ENCODE data around the gene PAEP. TPM values are rescaled to one million over a fixed set of nuclear protein-coding genes. Genes with fewer than 3 reads are reported as not detected.
"Not testable (repeated sequence)": the region's sequence is repeated elsewhere in the genome, so short reads cannot be mapped to it uniquely, and the experiment has no call there.

PAEP gene
- total RNA-seq, 1 experiment from 2014 or later = not detected

DNA sequence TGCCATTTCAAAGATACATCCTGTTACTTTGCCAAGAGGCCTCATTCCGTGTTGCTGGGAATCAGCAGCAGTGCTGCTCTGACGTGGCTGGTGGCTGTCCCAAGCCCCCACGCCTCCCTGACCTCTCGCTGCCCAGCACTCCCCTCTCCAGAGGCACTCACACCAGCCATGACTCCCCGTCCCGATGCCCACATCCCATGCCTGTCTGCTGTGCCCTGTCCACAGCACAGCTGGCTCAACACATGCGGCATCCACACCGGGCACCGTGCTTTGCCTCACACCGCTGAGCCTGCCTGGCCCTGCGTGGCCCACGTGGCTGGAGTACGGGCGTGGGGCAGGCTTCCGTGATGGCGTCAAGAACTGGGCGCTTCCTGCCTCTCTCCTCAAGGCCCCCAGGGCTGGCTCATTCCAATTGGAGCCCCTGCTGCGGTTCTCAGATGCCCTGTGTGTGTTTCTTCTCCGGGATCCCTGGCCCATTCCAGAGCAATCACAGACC, 48.2 kb upstream of the PAEP start:
- TF ChIP-seq, protein P1, sequence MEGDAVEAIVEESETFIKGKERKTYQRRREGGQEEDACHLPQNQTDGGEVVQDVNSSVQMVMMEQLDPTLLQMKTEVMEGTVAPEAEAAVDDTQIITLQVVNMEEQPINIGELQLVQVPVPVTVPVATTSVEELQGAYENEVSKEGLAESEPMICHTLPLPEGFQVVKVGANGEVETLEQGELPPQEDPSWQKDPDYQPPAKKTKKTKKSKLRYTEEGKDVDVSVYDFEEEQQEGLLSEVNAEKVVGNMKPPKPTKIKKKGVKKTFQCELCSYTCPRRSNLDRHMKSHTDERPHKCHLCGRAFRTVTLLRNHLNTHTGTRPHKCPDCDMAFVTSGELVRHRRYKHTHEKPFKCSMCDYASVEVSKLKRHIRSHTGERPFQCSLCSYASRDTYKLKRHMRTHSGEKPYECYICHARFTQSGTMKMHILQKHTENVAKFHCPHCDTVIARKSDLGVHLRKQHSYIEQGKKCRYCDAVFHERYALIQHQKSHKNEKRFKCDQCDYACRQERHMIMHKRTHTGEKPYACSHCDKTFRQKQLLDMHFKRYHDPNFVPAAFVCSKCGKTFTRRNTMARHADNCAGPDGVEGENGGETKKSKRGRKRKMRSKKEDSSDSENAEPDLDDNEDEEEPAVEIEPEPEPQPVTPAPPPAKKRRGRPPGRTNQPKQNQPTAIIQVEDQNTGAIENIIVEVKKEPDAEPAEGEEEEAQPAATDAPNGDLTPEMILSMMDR (IDR thresholded peaks at IDR 0.05; ENCODE audit: insufficient read depth in 1 of 2, low read depth in 1 of 2, low read length in 1 of 2, severe bottlenecking in 1 of 2, unreplicated experiment in 1 of 2) = no peak
- ChIA-PET CTCF (interaction anchor here (0.5 kb wide), 1 partner anchor 14 kb away, joined by 3 read pairs; a partner anchor contains a TSS), POLR2A (no interaction called here)
- Histone ChIP-seq H3K4me3 (ENCODE audit: low read depth, low read length) (no peak overlapping the region), H3K9me3 (peaks cover 6% of the 10 kb centered on the region; the same call in 1 of the 2 replicates), H3K4me1 (no peaks in the 10 kb centered on the region), H3K36me3 (ENCODE audit: control insufficient read depth, insufficient read depth, low read length) (no peaks in the 10 kb centered on the region), H3K27me3 (replicated peaks; ENCODE audit: control insufficient read depth, insufficient read depth, low read length) (no peaks in the 10 kb centered on the region)
- Mint-ChIP-seq H3K36me3 (ENCODE audit: insufficient read depth, unreplicated experiment) (no peaks in the 10 kb centered on the region), H3K27ac (ENCODE audit: unreplicated experiment) (no peak overlapping the region), H3K9me3 (ENCODE audit: unreplicated experiment) (no peaks in the 10 kb centered on the region), H3K4me3 (ENCODE audit: unreplicated experiment) (no peak overlapping the region), H3K4me1 (ENCODE audit: low read depth, unreplicated experiment) (no peaks in the 10 kb centered on the region), H3K27me3 (ENCODE audit: insufficient read depth, unreplicated experiment) (peaks cover 13% of the 10 kb centered on the region)
- no TSS peak for BruUV-seq (replicated peaks)
- no peak for DNase-seq
- intact Hi-C loops (cut with micrococcal nuclease; ENCODE audit: unreplicated experiment) = no loop called here

DNA sequence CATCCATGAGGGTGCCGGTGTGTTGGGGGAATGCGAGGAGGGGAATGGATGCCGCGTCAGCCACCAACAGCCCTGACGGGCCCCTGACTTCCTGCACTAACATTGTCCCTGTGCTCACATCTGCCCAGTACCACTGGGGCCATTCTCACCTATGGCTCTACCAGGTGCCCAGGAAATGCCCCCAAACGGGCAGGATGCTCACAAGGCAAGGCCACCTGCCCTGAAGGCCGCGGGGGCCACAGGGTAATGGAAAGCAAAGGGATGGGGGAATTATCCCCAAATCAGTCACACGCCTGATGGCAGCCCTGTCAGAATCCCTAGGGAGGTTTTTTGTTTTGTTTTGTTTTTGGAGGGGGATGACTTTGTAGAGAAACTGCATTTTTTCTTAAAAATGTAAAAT, 47.6 kb upstream of the PAEP start:
- H3K4me1 ChIP-seq; intact Hi-C loops (cut with micrococcal nuclease; ENCODE audit: unreplicated experiment); POLR2A ChIA-PET; H3K4me3 Mint-ChIP-seq (ENCODE audit: unreplicated experiment); BruUV-seq (replicated peaks); H3K27me3 ChIP-seq (replicated peaks; ENCODE audit: control insufficient read depth, insufficient read depth, low read length); H3K36me3 ChIP-seq (ENCODE audit: control insufficient read depth, insufficient read depth, low read length); H3K36me3 Mint-ChIP-seq (ENCODE audit: insufficient read depth, unreplicated experiment); H3K9me3 Mint-ChIP-seq (ENCODE audit: unreplicated experiment); CTCF ChIA-PET; H3K4me3 ChIP-seq (ENCODE audit: low read depth, low read length); DNase-seq; H3K9me3 ChIP-seq; H3K4me1 Mint-ChIP-seq (ENCODE audit: low read depth, unreplicated experiment); H3K27ac Mint-ChIP-seq (ENCODE audit: unreplicated experiment): not testable (repeated sequence)
- H3K27me3 Mint-ChIP-seq (ENCODE audit: insufficient read depth, unreplicated experiment) = peaks cover 16% of the 10 kb centered on the region

DNA sequence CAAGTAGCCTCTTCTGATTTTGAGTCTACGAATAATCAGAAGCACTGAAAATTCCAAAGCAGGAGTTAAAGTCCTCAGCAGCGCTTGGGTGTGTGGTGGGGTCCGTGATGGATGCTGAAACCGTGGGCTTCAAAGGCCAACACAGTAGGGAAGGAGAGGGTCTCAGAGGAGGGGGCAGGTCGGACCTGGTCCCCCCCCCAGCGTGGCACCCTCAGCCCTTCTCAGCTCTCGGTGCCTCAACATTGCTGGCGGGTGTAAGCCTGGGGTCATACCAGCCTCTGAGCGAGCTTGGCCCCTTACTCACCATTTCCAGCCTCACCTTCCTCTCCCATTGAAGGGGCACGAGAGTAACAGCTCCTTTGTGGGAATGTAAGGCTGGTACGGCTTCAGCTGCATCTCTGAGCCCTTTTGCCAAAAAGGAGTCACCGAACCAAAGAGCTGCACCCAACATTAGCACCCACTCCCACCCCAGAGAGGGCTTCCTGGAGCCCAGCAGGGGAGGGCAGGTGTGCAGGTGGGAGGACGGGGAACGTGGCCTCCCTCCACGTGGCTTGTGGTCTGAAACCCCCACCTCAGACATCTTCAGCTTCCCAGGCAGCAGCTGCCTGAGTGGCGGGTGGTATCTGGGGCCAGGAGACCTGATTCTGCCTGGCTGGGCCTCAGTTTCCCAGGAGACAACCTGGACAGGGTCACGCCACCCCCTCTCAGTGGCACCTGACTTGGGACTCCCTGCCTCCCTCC, 47.0 kb upstream of the PAEP start:
- no TSS peak for BruUV-seq (replicated peaks)
- H3K9me3 ChIP-seq = no peaks in the 10 kb centered on the region; the same call in 1 of the 2 replicates
- Mint-ChIP-seq H3K9me3 (ENCODE audit: unreplicated experiment) (no peaks in the 10 kb centered on the region), H3K27me3 (ENCODE audit: insufficient read depth, unreplicated experiment) (peaks cover 20% of the 10 kb centered on the region), H3K4me1 (ENCODE audit: low read depth, unreplicated experiment) (no peaks in the 10 kb centered on the region), H3K36me3 (ENCODE audit: insufficient read depth, unreplicated experiment) (no peaks in the 10 kb centered on the region), H3K4me3 (ENCODE audit: unreplicated experiment) (no peak overlapping the region), H3K27ac (ENCODE audit: unreplicated experiment) (no peak overlapping the region)
- intact Hi-C loops (cut with micrococcal nuclease; ENCODE audit: unreplicated experiment) = no loop called here
- ChIA-PET POLR2A (no interaction called here), CTCF (no interaction called here)
- H3K4me3 ChIP-seq (ENCODE audit: low read depth, low read length) = no peak overlapping the region
- TF ChIP-seq, protein P1 (IDR thresholded peaks at IDR 0.05; ENCODE audit: insufficient read depth in 1 of 2, low read depth in 1 of 2, low read length in 1 of 2, severe bottlenecking in 1 of 2, unreplicated experiment in 1 of 2) = no peak
- no peaks in the 10 kb centered on the region for H3K27me3 ChIP-seq (replicated peaks; ENCODE audit: control insufficient read depth, insufficient read depth, low read length)
- H3K36me3 ChIP-seq (ENCODE audit: control insufficient read depth, insufficient read depth, low read length) = no peaks in the 10 kb centered on the region
- H3K4me1 ChIP-seq = no peaks in the 10 kb centered on the region
- no peak for DNase-seq

Measured in Caco-2 (cell line).